IPS DF 4.7 (cell line): ENCODE results near the gene EFCAB11.

Experiments
- DNase-seq: peaks from one replicate; pipeline ENCODE4 v3.0.0-alpha.2; 2013; ENCODE audit warnings: low spot score; ENCODE audit errors: extremely low read depth

The EFCAB11 gene

GRCh38 chr14:89771251-89771650, 183.3 kb downstream of the EFCAB11 start:
- no peak for DNase-seq

DNA sequence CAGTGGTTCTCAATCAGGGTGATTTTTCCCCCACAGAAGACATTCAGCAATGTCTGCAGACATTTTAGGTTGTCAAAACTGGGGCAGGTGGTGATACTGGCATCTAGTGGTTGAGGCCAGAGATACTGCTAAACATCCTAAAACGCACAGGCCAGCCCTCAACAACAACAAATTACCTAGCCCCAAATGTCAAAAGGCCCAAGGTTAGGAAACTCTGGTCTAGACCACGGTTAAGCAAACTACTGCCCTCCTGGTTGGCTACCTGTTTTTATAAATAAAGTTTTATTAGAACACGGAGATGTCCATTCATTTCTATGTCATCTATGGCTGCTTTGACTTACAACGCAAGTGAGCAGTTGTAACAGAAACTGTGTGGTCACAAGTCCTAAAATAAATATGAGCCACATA, 186.7 kb downstream of the EFCAB11 start:
- DNase-seq: peak; percentile 58

- no peak for DNase-seq
Measured at GRCh38 chr14:89767131-89767530, 187.4 kb downstream of the EFCAB11 start.

DNA sequence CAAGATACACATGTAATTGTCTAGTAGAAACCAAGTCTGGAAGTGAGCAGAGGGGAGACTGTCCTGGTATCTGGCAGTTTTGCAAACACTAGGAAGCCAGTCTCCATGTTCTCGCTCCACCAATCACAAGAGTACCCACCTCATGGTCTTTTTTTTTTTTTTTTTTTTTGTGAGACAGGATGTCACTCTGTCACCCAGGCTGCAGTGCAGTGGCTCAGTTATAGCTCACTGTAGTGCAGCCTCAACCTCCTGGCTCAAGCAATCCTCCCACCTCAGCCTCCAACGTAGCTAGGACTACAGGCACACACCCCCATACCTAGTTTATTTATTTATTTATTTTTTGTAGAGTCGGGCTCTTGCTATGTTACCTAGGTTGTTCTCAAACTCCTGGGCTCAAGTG, 189.2 kb downstream of the EFCAB11 start:
- no peak for DNase-seq

- no peak for DNase-seq
Measured at GRCh38 chr14:89760086-89760485, 194.4 kb downstream of the EFCAB11 start.

GRCh38 chr14:89757313-89757939, 197.1 kb downstream of the EFCAB11 start:
- DNase-seq: no peak

- no peak for DNase-seq
Measured at GRCh38 chr14:89755816-89756215, 198.7 kb downstream of the EFCAB11 start.

- DNase-seq: no peak
Measured at GRCh38 chr14:89753828-89754412, 200.6 kb downstream of the EFCAB11 start.

DNA sequence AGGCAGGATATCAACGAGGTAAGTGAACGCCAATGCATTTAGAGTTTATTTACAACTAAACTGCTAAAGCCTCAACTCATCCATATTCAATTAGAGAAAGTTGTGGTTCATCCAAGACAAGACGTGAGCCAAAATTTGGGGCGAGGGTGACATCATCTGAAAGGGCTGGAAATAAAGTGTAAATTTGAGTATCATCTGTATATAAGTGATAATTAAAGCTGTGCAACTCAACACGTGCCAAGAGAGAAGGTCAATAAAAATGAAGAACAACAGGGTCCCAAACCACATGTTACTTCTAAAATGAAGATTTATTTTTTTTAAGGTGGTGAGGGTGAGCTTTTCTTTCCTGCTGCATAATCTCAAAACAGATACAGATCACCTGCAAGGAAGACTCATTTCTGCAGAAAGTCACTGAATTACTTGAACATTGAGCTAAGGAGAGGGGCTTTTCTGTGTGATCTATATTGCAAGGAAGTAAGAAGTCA, 203.6 kb downstream of the EFCAB11 start:
- no peak for DNase-seq

GRCh38 chr14:89750281-89750755, 204.2 kb downstream of the EFCAB11 start:
- no peak for DNase-seq

GRCh38 chr14:89748004-89748403, 206.5 kb downstream of the EFCAB11 start:
- no peak for DNase-seq

DNA sequence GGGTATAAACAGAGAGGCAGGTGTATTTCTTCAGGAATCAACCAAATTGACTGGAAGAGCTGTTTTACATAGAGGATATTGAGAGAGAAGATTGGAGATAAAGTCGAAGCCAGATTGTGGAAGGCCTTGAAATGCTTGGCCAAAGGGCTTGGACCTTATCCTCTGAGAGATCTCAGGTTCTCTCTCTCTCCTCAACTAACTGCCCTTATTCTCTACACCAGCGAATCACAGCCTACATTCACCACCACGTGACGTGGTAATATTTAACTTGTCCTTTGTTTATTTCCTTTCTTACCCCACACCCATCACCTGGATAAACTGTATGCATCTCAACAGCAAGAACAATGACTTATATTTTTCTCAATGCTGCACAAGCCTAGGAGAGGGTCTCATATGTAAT, 207.4 kb downstream of the EFCAB11 start:
- no peak for DNase-seq

GRCh38 chr14:89746654-89747053, 207.9 kb downstream of the EFCAB11 start:
- DNase-seq: no peak

- no peak for DNase-seq
Measured at GRCh38 chr14:89746135-89746534, 208.4 kb downstream of the EFCAB11 start.
